Inflammatory macrophage treated with lipopolysaccharide for 4 hours (primary cell): ENCODE results near the gene SLC35B2.

Experiments used
- DNase-seq: peaks from one replicate; pipeline ENCODE4 v3.0.0-alpha.2; 2020

The SLC35B2 gene

GRCh38 chr6:44251576-44252524 lies 5.5 kb downstream of the SLC35B2 start:
- DNase-seq, result no peak

- DNase-seq, result no peak
Measured at GRCh38 chr6:44250718-44251123, 6.6 kb downstream of the SLC35B2 start.

- no peak for DNase-seq
Measured at GRCh38 chr6:44250067-44250717, 7.1 kb downstream of the SLC35B2 start.

- no peak for DNase-seq
Measured at GRCh38 chr6:44249082-44249748, 8.1 kb downstream of the SLC35B2 start.

GRCh38 chr6:44248579-44248978 lies 8.7 kb downstream of the SLC35B2 start:
- no peak for DNase-seq

- peak; percentile 82 for DNase-seq
Measured at GRCh38 chr6:44247338-44248302, 9.7 kb downstream of the SLC35B2 start.

GRCh38 chr6:44246663-44247337 lies 10.5 kb downstream of the SLC35B2 start, which contains the start of gene HSP90AB1:
Gene HSP90AB1 (plus strand): TSS chr6:44247101. CDS start chr6:44248630, 1,529 bp downstream.
- peak; percentile 95 for DNase-seq

GRCh38 chr6:44245912-44246662 lies 11.2 kb downstream of the SLC35B2 start:
- DNase-seq, result peak; percentile 65

GRCh38 chr6:44245391-44245911 lies 11.9 kb downstream of the SLC35B2 start:
- DNase-seq, result no peak

- no peak for DNase-seq
Measured at GRCh38 chr6:44243345-44243744, 14.0 kb downstream of the SLC35B2 start.

- no peak for DNase-seq
Measured at GRCh38 chr6:44238687-44239350, 18.5 kb downstream of the SLC35B2 start.

- peak; percentile 79 for DNase-seq
Measured at GRCh38 chr6:44237813-44238433, 19.4 kb downstream of the SLC35B2 start.

- DNase-seq, result peak; percentile 96
Measured at GRCh38 chr6:44237021-44237812, 20.1 kb downstream of the SLC35B2 start.

GRCh38 chr6:44235891-44236516 lies 21.3 kb downstream of the SLC35B2 start:
- no peak for DNase-seq

GRCh38 chr6:44235269-44235668 lies 22.1 kb downstream of the SLC35B2 start:
- DNase-seq, result no peak

GRCh38 chr6:44234101-44235025 lies 23.0 kb downstream of the SLC35B2 start:
- no peak for DNase-seq

- DNase-seq, result no peak
Measured at GRCh38 chr6:44233567-44234100, 23.7 kb downstream of the SLC35B2 start.
